GM21360 (cell line): Measurements from ENCODE around the gene ACTRT2.

Experiments
- ATAC-seq: cut with Tn5 transposase; IDR thresholded peaks from one replicate; pipeline ENCODE4 v1.9.1; 2021; ENCODE audit warnings: mild to moderate bottlenecking, moderate library complexity; ENCODE audit not compliant: unreplicated experiment

The ACTRT2 gene

GRCh38 chr1:3002349-3003038 lies 18.8 kb upstream of the ACTRT2 start:
- ATAC-seq: no peak

GRCh38 chr1:3003039-3003940 lies 18.0 kb upstream of the ACTRT2 start:
- no peak for ATAC-seq

- ATAC-seq: no peak
These were observed 17.4 kb upstream of the ACTRT2 start for GRCh38 chr1:3003941-3004270.

GRCh38 chr1:3004285-3005205 lies 16.7 kb upstream of the ACTRT2 start:
- ATAC-seq: no peak

GRCh38 chr1:3005771-3006170 lies 15.5 kb upstream of the ACTRT2 start:
- ATAC-seq: no peak

- no peak for ATAC-seq
These were observed 13.7 kb upstream of the ACTRT2 start for GRCh38 chr1:3007298-3008147.

GRCh38 chr1:3009021-3009420 lies 12.2 kb upstream of the ACTRT2 start:
- no peak for ATAC-seq

- ATAC-seq: no peak
These were observed 11.7 kb upstream of the ACTRT2 start for GRCh38 chr1:3009556-3009955.

- no peak for ATAC-seq
These were observed 10.1 kb upstream of the ACTRT2 start for GRCh38 chr1:3011127-3011526.

GRCh38 chr1:3011631-3012455 lies 9.4 kb upstream of the ACTRT2 start:
- ATAC-seq: no peak

GRCh38 chr1:3012456-3013291 lies 8.6 kb upstream of the ACTRT2 start:
- ATAC-seq: no peak

- no peak for ATAC-seq
These were observed 7.8 kb upstream of the ACTRT2 start for GRCh38 chr1:3013371-3014049.

GRCh38 chr1:3014050-3014440 lies 7.2 kb upstream of the ACTRT2 start:
- no peak for ATAC-seq

- no peak for ATAC-seq
These were observed 6.6 kb upstream of the ACTRT2 start for GRCh38 chr1:3014443-3015268.

GRCh38 chr1:3015269-3015635 lies 6.0 kb upstream of the ACTRT2 start:
- no peak for ATAC-seq

- ATAC-seq: no peak
These were observed 5.5 kb upstream of the ACTRT2 start for GRCh38 chr1:3015744-3016143.
